Tibial nerve (tissue), 4 donors: ENCODE data around the gene TMEM205.

Experiments
- CTCF ChIP-seq, 5 experiments: fragments of 200-600 bp in 3 of 5; fragments of 450-650 bp in 2 of 5; sonication (generic) in 3 of 5; IDR thresholded peaks; one replicate each; pipeline ENCODE4 v1.5.1; 2016 to 2019; ENCODE audit warnings: antibody characterized with exemption in 5 of 5, mild to moderate bottlenecking in 3 of 5, moderate library complexity in 2 of 5
- EP300 ChIP-seq, 2 donors: sonication (generic); formaldehyde crosslinking; IDR thresholded peaks; one replicate each; pipeline ENCODE4 v1.6.1; 2017; ENCODE audit warnings: antibody characterized with exemption in 2 of 2, mild to moderate bottlenecking in 1 of 2
- POLR2A ChIP-seq, 2 donors: fragments of 450-650 bp; IDR thresholded peaks; one replicate each; pipeline ENCODE4 v1.6.1; 2017; ENCODE audit warnings: antibody characterized with exemption in 2 of 2, mild to moderate bottlenecking in 2 of 2, moderate library complexity in 2 of 2

GRCh38 chr19:11293433-11294389 lies 52.4 kb downstream of the TMEM205 start:
- peak; percentile 98 to 100 (median 99) for TF ChIP-seq CTCF (IDR thresholded peaks at IDR 0.05)
- TF ChIP-seq EP300 (IDR thresholded peaks at IDR 0.05) = peak; percentile 89 to 92
- no peak for TF ChIP-seq POLR2A (IDR thresholded peaks at IDR 0.05)
